K562 (cell line): ENCODE data around the gene TGFBR2. TPM values are rescaled to one million over a fixed set of nuclear protein-coding genes. Genes with fewer than 3 reads are reported as not detected.

Source experiments
- ATAC-seq: fragments of 200-7000 bp; cut with Tn5 transposase; 3 replicates; pipeline ENCODE4 v1.9.1; 2020; ENCODE audit warnings: moderate library complexity
- BruUV-seq: library from RNA; stranded (reverse); fragments of 400-500 nt; replicated peaks from 2 replicates; lab custom pipeline; 2021; lab: Mats Ljungman, UMichigan
- CTCF ChIA-PET: fragments of 300-600 bp; formaldehyde crosslinking; extraction: SDS; loops from one replicate; lab custom pipeline; 2021; ENCODE audit warnings: low intra/inter-chr PET ratio; lab: Yijun Ruan, JAX
- POLR2A ChIA-PET: fragments of 300-600, 350-650 bp; sonication (Branson Sonifier 250); formaldehyde crosslinking; extraction: SDS; loops from one replicate; lab custom pipeline; 2021; ENCODE audit warnings: antibody characterized with exemption, inconsistent platforms; lab: Yijun Ruan, JAX
- DNase-seq, 4 experiments: peaks; one replicate each; pipeline versions ENCODE4 v3.0.0 to v3.0.0-alpha.2; 2011 to 2018; ENCODE audit warnings: low spot score in 3 of 4, mixed read lengths in 3 of 4; ENCODE audit errors: extremely low read depth in 1 of 4
- FAIRE-seq: peaks from 2 replicates; lab custom pipeline; 2011; peaks lifted over from hg19 to GRCh38; lab: Jason Lieb, UNC
- H2AFZ ChIP-seq: 2 replicates; pipeline ENCODE4 v1.6.0; 2011; ENCODE audit warnings: low read depth, low read length, control low read depth, inconsistent platforms
- H3K27ac ChIP-seq: fragments of 200-600 bp; 3 replicates; pipeline ENCODE4 v1.8.0; 2011; ENCODE audit warnings: low read depth, mild to moderate bottlenecking, control low read depth, inconsistent platforms, low read length, moderate library complexity, mixed read lengths; ENCODE audit errors: extremely low read depth
- H3K27me3 ChIP-seq, 2 experiments: fragments of 300-600 bp in 1 of 2; 2 replicates in 1 of 2; 3 replicates in 1 of 2; pipeline versions ENCODE4 v1.6.0 to v1.8.0; 2011; ENCODE audit warnings: inconsistent platforms in 2 of 2, low read length in 2 of 2, mild to moderate bottlenecking in 1 of 2, mixed read lengths in 1 of 2, moderate library complexity in 1 of 2; ENCODE audit not compliant: control insufficient read depth in 2 of 2, insufficient read depth in 2 of 2
- H3K36me3 ChIP-seq: fragments of 300-600 bp; 3 replicates; pipeline ENCODE4 v1.8.0; 2011; ENCODE audit warnings: mild to moderate bottlenecking, low read length, inconsistent platforms; ENCODE audit not compliant: control insufficient read depth, insufficient read depth
- H3K4me1 ChIP-seq, 2 experiments: fragments of 200-600 bp in 1 of 2; replicated peaks in 1 of 2; 2 replicates in 1 of 2; 3 replicates in 1 of 2; pipeline versions ENCODE4 v1.5.1 to v1.8.0; 2011; ENCODE audit warnings: inconsistent platforms in 2 of 2, low read length in 2 of 2, mild to moderate bottlenecking in 1 of 2, mixed read lengths in 1 of 2, moderate library complexity in 1 of 2; ENCODE audit not compliant: control insufficient read depth in 2 of 2, insufficient read depth in 2 of 2
- H3K4me2 ChIP-seq: 2 replicates; pipeline ENCODE4 v1.6.1; 2011; ENCODE audit warnings: low read length, control low read depth, inconsistent platforms, mixed read lengths; ENCODE audit not compliant: insufficient read depth
- H3K4me3 ChIP-seq: fragments of 200-600 bp; sonication (generic), shearing (Covaris generic); 2 replicates; pipeline ENCODE4 v1.5.1; 2016; ENCODE audit warnings: control low read depth, inconsistent platforms
- H3K79me2 ChIP-seq: fragments of 200-600 bp; 3 replicates; pipeline ENCODE4 v1.8.0; 2011; ENCODE audit warnings: low read length, inconsistent platforms; ENCODE audit not compliant: control insufficient read depth, insufficient read depth
- H3K9ac ChIP-seq, 2 experiments: 2 replicates each; pipeline versions ENCODE4 v1.6.0 to v1.6.1; 2011; ENCODE audit warnings: low read depth in 2 of 2, low read length in 2 of 2, control low read depth in 1 of 2, inconsistent platforms in 1 of 2, mild to moderate bottlenecking in 1 of 2, mixed read lengths in 1 of 2; ENCODE audit not compliant: insufficient read depth in 1 of 2
- H3K9me1 ChIP-seq: one replicate; pipeline ENCODE4 v1.6.0; 2011; ENCODE audit warnings: inconsistent platforms, mild to moderate bottlenecking, low read length, moderate library complexity; ENCODE audit not compliant: control insufficient read depth, insufficient read depth
- H3K9me3 ChIP-seq: replicated peaks from 2 replicates; pipeline ENCODE4 v1.5.1; 2011; ENCODE audit warnings: low read depth, low read length, inconsistent platforms; ENCODE audit not compliant: control insufficient read depth, insufficient read depth
- H4K20me1 ChIP-seq: replicated peaks from 2 replicates; pipeline ENCODE4 v1.6.1; 2011; ENCODE audit warnings: low read length, inconsistent platforms, mixed read lengths; ENCODE audit not compliant: control insufficient read depth, insufficient read depth
- CTBP1 ChIP-seq: fragments of 450-650 bp; IDR thresholded peaks from 2 replicates; pipeline ENCODE4 v1.6.1; 2016; ENCODE audit warnings: borderline replicate concordance
- DNMT1 ChIP-seq: fragments of 450-650 bp; IDR thresholded peaks from 2 replicates; pipeline ENCODE4 v1.6.1; 2016; ENCODE audit warnings: antibody characterized with exemption, mild to moderate bottlenecking
- FOXJ3 ChIP-seq: sonication (generic); formaldehyde crosslinking; IDR thresholded peaks from 2 replicates; pipeline ENCODE4 v1.4.0; 2020; ENCODE audit warnings: mild to moderate bottlenecking, missing genetic modification reagents
- FOXM1 ChIP-seq, 2 experiments: fragments of 450-650 bp in 1 of 2; sonication (generic) in 1 of 2; formaldehyde crosslinking in 1 of 2; IDR thresholded peaks; 2 replicates each; pipeline versions ENCODE4 v1.6.1 to v1.9.0; 2017 to 2022; ENCODE audit warnings: low read depth in 2 of 2, mild to moderate bottlenecking in 2 of 2, missing genetic modification reagents in 1 of 2, moderate library complexity in 1 of 2
- HSF4 ChIP-seq: fragments of 250-450 bp; sonication (Bioruptor Pico); IDR thresholded peaks from 2 replicates; pipeline ENCODE4 v2.1.2; 2022; ENCODE audit warnings: mild to moderate bottlenecking, moderate library complexity, borderline replicate concordance
- POLR2A ChIP-seq: fragments of 450-650 bp; conservative IDR thresholded peaks from 2 replicates; pipeline ENCODE4 v1.6.1; 2016
- SREBF2 ChIP-seq: sonication (generic); formaldehyde crosslinking; IDR thresholded peaks from 2 replicates; pipeline ENCODE4 v1.4.0; 2020; ENCODE audit warnings: mild to moderate bottlenecking, missing genetic modification reagents
- TCF7L2 ChIP-seq: fragments of 150-350 bp; IDR thresholded peaks from 2 replicates; pipeline ENCODE4 v1.6.1; 2016; ENCODE audit warnings: low read depth, mild to moderate bottlenecking, low read length, moderate library complexity
- ZNF146 ChIP-seq: IDR thresholded peaks from one replicate; pipeline ENCODE4 v1.6.1; 2018; ENCODE audit warnings: missing compliant biosample characterization; ENCODE audit not compliant: unreplicated experiment
- ZNF445 ChIP-seq: fragments of 250-450 bp; sonication (Bioruptor Pico); IDR thresholded peaks from 2 replicates; pipeline ENCODE4 v1.4.0; 2020; ENCODE audit warnings: low read depth, mild to moderate bottlenecking, moderate library complexity
- WGBS: fragments of 100-300 bp; shearing (Covaris generic); methylation state at CpG from one replicate; pipeline ENCODE4 v1.1.6; 2016; ENCODE audit warnings: low coverage, mixed read lengths; ENCODE audit not compliant: insufficient coverage; ENCODE audit errors: missing lambda C conversion rate; 5-methylcytosine and 5-hydroxymethylcytosine counted together
- in situ Hi-C: fragments of 300-500 bp; cut with MboI; formaldehyde crosslinking; loops from 4 replicates; pipeline ENCODE4 v1.15.0; 2018; ENCODE audit warnings: inconsistent platforms, mixed read lengths
- intact Hi-C: fragments of 100-400 bp; cut with micrococcal nuclease; formaldehyde crosslinking; loops from 2 replicates; pipeline ENCODE4 v1.14.2; 2022
- polyA plus RNA-seq, 8 experiments: library from polyadenylated mRNA; depleted of rRNA in 4 of 8; stranded (reverse) in 5 of 8; unstranded in 3 of 8; fragments of >200 nt; fragmentation: Nextera tagmentation in 2 of 8; fragmentation: Illumina TruSeq in 1 of 8; extraction: Ambion mirVana in 2 of 8; extraction: Trizol in 1 of 8; gene quantifications; 2 replicates each; pipeline versions ENCODE4 v1.2.1 to v1.2.3, GENCODE V29; 2011 to 2014; ENCODE audit warnings: inconsistent platforms in 1 of 8, missing spikeins in 1 of 8
- total RNA-seq, 7 experiments: library from RNA; depleted of rRNA in 6 of 7; stranded (reverse); fragments of >200 nt in 6 of 7; fragmentation: Illumina TruSeq in 2 of 7; extraction: Trizol in 2 of 7; gene quantifications; 2 replicates each; pipeline versions ENCODE4 v1.2.1 to v1.2.3, GENCODE V29; 2011 to 2021; ENCODE audit warnings: low replicate concordance in 1 of 7

Gene TGFBR2
- total and polyA plus RNA-seq, 9 of the 15 experiments (the other 6 are each of a cell fraction or from before 2014, with no cell fraction given): 0.11 to 0.84 (median 0.24) TPM

DNA sequence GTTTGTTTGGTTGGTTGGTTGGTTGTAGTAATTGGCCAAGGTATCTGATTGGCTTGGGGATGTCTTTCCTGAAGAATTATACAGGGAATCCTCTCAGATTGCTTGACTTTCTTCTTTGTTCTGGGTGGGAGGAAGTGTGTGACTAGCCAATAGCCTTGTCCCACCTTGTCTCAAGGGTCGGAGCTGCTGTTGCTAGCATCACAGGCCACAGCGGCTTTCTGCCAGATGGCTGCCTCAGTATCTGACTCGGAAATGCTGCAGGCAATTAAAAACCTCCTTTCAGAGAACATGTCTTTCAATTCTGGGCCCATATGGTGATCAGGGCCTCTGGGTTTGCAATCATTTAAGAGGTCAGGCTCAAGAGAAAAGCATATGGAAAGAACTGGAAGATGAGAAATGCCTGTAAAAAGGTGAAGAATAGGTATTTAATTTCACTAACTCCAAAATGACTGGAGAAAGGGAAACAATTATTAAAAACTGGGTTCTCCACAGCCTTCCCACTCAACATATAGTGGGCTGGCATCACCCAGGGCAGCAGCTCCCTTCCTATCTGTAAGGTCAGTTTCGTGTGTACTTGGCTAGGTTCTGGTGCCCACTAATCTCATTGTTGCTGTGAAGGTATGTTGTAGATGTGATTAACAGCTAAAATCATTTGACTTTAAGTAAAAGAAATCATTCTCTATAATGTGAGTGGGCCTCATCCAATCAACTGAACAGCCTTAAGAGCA, 32.4 kb downstream of the TGFBR2 start:
- Histone ChIP-seq H2AFZ (no peak overlapping the region), H3K79me2 (no peaks in the 10 kb centered on the region), H3K4me3 (no peak overlapping the region), H4K20me1 (no peaks in the 10 kb centered on the region), H3K27ac (no peak overlapping the region), H3K36me3 (no peaks in the 10 kb centered on the region), H3K9ac (no peak overlapping the region), H3K9me1 (no peaks in the 10 kb centered on the region), H3K27me3 (no peaks in the 10 kb centered on the region), H3K4me2 (no peak overlapping the region), H3K4me1 (no peaks in the 10 kb centered on the region), H3K9me3 (no peaks in the 10 kb centered on the region; the same call in none of the 2 replicates)
- ChIA-PET CTCF (no interaction called here), POLR2A (interaction anchor here (0.7 kb wide), 1 partner anchor 729 kb away, joined by 4 read pairs; no protein-coding TSS in a partner anchor)
- BruUV-seq: no TSS peak
- in situ Hi-C loops (no loop called here), intact Hi-C loops (no loop called here)
- 2% methylated on average over 4 of the region's 4 CpGs for WGBS
- DNase-seq: no peak
- no peak for ATAC-seq
- FAIRE-seq: no peak
- TF ChIP-seq ZNF445: no peak
- no peak for TF ChIP-seq SREBF2 (CRISPR knock-in tag)
- no peak for TF ChIP-seq FOXJ3 (CRISPR knock-in tag)
- TF ChIP-seq CTBP1: no peak
- no peak for TF ChIP-seq TCF7L2
- TF ChIP-seq DNMT1: no peak
- no peak for TF ChIP-seq POLR2A
- no peak for TF ChIP-seq HSF4
- no peak for TF ChIP-seq ZNF146
- TF ChIP-seq FOXM1 (IDR thresholded peaks at IDR 0.05; ENCODE audit: low read depth): no peak
- no peak for TF ChIP-seq FOXM1 (CRISPR knock-in tag; IDR thresholded peaks at IDR 0.05; ENCODE audit: low read depth)
